GM21360 (cell line): Measurements from ENCODE around the gene OR6N2.

Experiments used
- ATAC-seq: cut with Tn5 transposase; IDR thresholded peaks from one replicate; pipeline ENCODE4 v1.9.1; 2021; ENCODE audit warnings: mild to moderate bottlenecking, moderate library complexity; ENCODE audit not compliant: unreplicated experiment

Gene OR6N2, protein sequence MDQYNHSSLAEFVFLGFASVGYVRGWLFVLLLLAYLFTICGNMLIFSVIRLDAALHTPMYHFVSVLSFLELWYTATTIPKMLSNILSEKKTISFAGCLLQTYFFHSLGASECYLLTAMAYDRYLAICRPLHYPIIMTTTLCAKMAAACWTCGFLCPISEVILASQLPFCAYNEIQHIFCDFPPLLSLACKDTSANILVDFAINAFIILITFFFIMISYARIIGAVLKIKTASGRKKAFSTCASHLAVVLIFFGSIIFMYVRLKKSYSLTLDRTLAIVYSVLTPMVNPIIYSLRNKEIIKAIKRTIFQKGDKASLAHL

DNA sequence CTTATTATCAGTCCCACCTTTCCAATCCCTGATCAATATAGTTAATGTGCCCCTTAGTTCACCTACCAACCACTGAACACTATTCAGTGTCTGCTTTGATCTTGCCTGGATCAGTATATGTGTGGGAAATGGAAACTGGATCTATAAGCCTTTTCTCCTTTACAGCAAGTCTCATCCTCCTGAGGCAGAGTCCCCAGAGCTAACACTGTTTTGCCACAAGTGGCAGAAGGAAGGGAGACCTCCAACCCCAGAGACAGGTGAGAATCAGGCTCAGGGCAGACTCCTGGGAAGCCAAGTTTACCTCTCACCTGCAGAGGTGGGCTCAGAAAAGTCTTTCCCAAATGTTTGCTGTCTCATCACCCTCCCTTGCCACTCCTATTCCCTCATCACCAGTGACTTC, at the start of gene OR6N2:
Gene OR6N2, minus strand, starts transcription at position 101 of the 400 bp plus-strand sequence. CDS start 3,569 bp downstream, outside the sequence.
- ATAC-seq, result no peak

DNA sequence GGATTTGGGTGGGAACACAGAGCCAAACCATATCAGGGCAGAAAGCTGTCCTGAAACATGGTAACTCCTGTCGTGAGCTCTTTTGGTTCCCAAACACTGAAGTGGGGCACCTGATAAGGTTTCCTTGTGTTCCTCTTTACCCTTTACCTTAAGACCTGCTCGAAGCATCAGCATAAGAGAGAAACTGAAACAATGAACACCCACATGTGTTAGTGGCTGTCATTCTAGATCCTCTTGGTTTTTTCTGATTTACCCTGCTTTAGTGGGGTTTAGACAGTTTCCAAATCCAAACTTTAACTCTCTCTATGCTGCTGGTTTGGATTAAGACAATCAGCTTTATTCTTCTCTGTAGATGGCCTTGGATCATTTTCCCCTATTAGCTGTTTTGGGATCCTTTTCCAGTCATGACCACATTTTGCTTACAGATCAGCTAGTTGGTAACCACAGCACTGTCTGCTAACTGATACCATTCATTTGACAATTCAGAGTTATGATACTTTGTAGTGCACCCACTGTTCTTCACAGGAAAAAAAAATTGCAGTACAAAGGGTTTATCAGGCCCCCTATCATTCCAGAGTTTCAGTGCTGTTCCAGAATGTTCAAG, 49.2 kb upstream of the OR6N2 start:
- peak; percentile 57 for ATAC-seq

DNA sequence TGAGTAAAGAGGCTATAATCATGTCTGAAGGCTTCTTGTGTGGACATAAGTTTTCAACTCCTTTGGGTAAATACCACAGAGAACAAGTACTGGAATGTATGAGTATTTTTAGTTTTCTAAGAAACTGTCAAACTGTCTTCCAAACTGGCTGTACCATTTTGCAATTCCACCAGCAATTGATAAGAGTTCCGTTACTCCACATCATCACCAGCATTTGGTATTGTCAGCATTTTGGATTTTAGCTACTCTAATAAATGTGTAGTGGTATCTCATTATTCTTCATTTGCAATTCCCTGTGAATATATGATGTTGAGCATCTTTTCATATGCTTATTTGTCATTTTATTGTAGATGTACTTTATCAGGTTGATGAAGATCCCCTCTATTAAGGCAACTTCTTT, 40.7 kb upstream of the OR6N2 start:
- no peak for ATAC-seq

DNA sequence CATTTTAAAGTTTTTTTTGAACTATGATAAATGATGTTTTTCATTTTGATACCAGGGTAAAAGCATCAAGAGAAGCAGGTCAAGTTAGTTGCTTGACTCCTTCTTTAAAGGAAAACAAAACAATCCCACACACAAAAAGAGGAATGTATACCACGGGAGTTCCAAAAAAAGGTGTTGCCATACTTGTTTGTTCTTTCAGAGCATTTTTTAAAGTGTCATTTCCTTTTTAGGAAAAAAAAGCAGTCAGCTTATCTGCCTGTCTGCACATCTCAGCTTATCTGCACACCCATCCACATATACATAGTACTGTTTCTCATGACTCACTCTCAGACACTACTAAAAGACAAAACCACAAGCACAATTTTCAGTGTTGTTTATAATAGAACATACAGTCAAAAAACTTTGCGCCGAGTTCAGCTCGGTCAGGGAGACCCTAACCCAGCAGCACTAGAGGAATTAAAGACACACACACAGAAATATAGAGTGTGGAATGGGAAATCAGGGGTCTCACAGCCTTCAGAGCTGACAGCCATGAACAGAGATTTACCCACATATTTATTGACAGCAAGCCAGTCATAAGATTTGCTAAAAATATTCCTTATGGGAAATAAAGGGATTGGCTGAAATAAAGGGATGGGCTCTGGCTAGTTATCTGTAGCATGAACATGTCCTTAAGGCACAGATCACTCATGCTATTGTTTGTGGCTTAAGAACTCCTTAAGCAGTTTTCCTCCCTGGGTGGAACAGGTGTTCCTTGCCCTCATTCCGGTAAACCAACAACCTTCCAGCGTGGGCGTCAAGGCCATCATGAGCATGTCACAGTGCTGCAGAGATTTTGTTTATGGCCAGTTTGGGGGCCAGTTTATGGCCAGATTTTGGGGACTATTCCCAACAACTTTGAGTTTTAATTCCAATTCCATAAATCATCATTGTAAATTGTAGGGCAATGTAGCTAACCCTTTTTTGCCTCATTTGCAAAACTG, 38.7 kb upstream of the OR6N2 start:
- ATAC-seq, result peak; percentile 91

DNA sequence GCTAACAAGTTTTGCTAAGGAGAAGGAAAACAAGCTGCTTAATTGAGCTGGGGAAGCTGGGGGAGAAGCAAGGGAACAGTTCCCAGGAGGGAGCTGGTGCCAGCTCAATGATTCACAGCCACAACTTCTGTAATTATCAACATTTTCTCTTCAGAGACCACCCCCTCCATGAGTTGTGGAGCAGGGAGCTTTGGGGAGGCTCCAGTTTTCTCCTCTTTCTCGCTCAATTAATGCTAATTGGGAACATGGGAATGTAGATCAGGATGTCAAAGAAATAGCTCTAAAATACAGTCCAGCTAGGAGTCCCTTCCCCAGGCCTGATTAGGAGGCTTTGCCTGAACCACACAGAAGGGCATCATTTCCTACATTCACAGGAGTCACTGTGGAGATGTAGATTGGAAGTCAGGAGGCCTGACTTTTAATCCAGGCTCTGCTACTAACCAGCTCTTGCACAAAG, 38.0 kb upstream of the OR6N2 start:
- ATAC-seq, result peak; percentile 6

DNA sequence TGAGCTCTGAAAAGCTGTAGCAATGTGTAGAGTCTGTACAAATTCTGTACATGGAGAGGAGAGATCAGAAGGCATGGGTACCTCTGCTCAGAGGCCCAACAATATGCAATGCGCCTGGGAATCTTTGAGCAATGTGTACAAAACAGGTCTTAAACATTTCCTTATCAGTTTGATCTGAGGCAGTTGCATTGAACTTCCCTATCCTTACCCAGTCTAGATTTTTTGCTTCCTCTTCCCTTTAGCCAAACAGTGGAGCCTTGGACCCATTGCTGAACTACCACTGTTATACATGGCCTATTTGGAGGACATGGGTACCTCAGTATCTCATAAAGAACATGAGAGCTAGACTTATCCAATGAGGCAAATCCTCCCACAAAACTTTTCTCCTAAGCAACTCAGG, 37.6 kb upstream of the OR6N2 start:
- no peak for ATAC-seq

DNA sequence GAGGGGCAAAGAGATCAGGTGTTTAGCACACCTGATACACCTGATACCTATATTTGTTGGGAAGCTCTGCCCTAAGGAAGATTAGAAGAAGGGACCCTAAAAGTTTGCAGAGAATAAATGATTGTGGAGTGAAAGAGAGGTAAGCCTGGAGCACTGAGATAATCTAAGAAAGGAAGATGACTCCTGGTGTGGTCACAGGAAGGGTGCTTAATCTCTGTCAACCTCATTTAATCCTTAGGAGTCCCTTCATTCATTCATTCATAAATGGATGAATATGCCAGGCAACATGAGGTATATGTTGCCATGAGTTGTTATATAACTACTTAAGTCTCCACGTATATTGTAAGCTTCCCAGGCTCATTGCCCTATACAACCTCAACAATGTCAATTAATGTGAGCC, 34.0 kb upstream of the OR6N2 start:
- ATAC-seq, result no peak

DNA sequence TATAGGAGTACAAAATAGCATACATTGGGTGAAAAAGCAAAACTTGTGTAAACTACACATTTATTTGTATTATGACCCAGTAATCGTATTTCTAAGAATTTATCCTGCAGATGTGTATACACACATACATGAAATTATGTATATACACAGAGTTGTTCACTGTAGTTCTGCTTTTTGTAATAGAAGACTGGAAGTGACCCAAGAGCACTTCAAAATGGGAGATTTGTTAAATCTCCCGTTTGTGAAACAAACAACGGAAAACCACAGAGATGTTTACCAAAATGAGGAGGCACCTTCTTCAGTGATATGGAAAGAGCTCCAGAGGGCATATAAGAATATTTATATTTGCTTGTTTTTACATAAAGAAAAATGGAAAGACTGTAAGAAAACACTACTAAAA, 32.2 kb upstream of the OR6N2 start:
- no peak for ATAC-seq

DNA sequence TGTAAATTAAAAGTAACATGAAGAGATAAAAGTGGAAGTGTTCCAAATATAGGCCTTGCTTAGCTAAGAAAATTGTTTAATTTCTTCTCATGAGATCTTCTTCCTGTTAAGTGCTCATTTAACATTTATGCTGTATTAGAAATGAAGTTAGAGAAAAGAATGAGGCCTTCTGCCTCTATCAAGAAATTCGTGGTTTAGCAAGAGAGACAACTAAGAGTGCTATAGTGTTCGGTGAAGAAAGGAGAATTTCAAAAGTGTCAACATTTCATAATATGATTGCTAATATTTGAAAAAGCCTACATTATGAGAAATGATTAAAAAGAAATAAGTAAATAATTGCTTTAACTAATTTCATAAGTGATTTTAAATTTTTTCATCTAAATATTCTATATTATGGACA, 31.3 kb upstream of the OR6N2 start:
- ATAC-seq, result no peak

DNA sequence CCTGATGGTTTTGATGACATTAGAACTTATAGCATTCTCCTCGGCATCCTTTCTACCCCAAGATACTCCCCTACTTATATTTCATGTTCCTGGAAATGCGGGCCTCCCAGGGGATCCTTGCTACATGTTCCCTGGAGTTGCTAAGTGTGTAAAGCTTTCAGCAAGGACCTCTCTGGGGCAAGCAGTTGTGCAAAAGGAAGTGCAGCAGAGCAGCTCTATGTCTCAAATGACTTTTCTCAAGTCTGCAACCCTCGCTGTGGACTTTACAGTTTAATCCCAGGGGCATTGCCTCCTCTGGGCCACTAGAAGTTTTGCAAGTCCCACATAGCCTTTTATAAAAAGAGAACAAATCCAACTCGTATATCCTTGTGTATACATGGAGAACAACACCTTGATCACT, 29.3 kb upstream of the OR6N2 start:
- no peak for ATAC-seq

DNA sequence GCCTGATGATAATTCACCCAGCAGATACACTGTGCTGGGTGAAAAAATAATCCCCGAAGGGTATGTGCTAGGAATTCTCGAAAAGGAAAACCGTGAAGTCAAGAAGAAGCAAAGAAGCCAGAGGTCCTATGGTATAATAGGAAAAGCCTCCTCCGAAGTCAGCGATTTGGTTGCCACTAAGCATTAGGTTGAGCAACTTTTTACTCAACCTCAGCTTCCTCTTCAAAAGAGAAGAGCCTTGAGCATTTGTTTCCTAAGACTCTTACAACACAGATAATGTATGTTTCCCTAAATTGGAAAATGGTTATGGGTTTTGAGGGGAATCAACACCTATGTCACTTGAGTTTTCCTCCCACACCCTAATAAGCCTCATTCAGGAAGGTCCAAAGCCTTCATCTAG, 28.9 kb upstream of the OR6N2 start:
- ATAC-seq, result no peak

DNA sequence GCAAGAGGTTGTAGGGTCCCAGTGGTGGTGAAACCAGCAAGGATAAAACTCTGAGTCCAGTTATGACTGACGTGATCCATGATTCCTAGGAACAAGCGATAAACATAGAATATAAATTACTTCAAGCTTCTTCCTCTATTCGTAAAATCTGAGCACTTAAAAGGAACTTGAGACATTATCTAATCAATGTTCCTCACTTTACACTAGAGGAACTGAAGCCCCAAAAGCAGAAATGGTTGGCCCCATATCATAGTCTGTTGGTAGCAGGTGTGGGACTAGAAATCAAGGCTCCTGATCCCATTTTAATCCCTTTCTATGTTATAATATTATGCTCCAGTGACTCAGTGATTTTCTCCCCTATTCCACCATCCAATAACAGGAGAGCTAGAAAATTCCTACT, 28.3 kb upstream of the OR6N2 start:
- no peak for ATAC-seq

DNA sequence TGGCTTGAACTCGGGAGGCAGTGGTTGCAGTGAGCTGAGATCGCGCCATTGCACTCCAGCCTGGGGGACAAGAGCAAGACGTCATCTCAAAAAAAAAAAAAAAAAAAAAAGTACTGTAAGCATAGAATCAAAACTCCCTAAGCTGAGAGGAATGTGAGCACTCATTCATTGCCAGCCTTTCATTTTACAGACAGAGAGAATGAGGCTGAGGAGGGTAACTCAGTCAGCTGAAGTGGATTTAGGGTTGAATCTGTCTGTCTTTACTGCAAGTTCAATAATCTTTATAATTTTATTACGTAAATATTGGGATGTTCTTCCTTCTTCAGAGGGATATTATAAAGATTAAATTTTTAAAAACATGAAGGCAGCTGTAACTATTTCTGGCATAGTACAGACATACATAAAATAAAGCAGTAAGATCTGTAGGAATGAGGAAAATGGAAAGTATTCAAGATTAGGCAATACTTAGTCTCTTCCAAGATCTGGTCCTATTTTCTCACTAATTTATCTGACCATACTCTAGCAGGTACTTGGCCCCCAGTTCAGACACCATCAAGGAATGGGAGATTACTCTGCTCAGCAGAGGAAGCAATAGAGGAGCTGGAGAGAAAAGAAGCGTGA, 26.0 kb upstream of the OR6N2 start:
- ATAC-seq, result no peak

DNA sequence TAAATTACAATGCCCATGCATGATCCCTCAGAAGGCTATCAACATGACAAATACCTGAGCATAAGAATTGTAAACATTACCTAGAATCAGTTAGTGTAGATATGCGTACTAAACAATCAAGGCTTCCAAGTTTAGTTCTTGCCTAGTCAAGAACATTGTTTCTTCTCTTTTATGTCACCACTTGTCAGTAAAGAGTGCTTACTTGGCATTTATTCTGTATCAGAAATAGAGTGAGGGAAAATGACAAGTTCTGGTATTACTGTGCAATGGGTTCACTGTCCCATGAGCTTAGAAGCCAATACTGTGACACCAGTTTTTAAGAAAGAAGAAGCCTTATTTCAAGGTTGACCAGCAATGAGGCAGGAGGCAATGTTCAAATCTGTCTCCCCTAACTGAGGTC, 22.7 kb upstream of the OR6N2 start:
- ATAC-seq, result no peak

DNA sequence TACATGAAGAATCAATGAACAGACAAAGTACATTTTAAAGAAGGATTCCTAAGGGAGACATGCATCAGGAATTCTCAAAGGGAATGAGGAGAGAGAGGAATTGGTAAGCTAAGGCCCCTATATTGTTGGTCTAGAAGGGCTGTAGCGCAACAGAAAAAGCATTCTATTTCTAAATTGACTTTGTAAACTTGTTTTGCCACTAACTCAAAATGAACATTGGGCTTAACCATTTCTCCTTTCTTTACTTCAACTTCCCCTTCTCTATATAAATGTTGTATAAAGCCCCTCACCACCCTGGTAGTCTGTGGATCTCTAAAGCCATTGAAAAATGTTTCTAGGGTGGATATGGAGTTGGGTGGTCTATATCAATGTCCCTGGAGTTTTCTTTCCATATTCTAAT, 20.4 kb upstream of the OR6N2 start:
- ATAC-seq, result no peak

DNA sequence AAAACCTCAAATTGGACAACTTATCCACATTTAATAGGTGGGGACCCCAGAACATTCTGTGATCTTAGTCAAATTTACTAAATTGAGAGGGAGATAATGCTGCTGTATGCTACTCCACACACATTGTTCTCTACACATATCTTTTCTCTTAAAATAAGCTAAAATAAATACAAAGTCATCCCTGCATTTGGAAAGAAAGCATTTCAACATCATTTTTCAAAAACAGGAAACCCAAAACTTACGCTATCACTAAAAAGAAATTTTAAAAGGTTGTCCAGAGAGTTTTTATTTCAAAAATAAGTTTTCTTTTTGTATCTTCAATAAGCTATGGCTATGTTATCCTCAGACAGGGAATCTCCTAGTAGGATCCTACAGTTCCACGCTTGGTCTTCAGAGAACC, 19.5 kb upstream of the OR6N2 start:
- ATAC-seq, result no peak

DNA sequence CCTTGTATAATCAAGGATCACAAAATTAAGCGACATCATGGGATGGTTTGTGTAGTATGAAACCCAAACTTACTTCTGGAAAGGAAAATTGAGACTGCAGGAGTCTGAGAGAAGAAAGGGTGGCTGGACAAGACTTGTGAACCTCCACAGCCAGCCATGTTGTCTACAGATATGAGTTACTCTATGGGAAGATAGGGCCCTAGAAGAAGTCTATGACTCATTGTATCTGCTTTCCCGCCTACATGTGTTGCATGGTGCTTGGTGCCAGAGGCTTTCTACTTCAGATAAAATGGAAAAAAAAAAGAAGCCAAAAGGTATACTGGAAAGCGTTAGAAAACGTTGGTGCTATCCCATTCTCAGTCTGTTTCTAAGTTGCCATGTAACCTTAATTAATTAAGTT, 18.7 kb upstream of the OR6N2 start:
- ATAC-seq, result no peak

DNA sequence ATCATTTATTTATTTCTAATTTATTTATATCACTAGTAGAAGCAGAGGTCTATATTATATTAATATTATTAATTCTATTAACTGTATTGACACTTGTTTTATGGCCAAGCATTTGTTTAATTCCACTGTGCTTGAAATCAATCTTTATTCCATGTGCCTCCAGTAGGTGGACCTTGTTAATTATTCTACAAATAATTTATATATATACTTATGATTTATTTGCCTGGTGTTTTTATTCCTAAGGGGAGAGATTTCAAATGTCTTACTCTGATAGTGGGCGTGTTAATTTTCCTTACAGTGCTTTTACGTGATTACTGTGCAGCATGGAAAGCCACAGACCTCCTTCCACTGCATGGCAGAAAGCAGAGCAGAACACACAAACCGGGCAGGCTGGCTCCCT, 17.5 kb upstream of the OR6N2 start:
- no peak for ATAC-seq

DNA sequence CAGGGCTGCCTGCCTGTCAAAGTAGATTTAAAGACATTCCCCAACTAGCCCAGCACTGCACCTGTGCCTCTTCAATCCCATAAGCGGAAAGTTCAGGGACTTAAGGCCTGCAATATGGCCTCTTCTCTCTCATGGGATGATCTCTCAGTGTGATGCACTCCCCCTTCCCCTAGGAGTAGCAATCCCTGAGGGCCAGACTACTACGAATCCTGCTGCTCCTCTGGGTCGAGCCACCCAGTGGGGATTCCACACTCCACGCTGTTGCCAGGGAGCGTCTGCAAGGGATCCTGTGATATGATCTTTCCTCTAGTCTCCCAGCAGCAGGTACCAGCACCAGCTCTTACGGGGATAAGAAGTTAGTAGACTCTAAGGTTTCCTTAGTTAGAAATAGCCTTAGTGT, 13.2 kb upstream of the OR6N2 start:
- ATAC-seq, result no peak

DNA sequence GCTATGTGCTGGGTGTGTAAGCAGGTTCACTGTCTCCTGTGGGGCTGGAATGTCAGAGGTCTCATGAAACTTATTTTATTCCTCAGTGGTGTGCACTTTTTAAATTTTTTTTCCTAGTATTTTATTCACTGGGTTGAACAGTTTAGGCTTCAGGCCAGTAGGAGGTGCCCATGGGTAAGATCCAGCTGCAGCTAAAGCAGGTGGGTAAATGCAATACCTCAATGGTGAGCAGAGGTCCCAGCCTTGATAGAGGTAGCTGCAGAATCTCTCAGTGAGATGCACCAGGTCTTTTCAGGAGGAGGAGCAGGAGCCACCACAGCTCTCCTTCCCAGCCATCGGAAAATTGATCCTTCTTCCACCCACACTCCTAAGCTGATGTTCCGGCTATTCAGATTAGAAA, 12.6 kb upstream of the OR6N2 start:
- no peak for ATAC-seq
